GM12878 (cell line): ENCODE data around the gene OMP. TPM values are rescaled to one million over a fixed set of nuclear protein-coding genes. Genes with fewer than 3 reads are reported as not detected.

Source experiments
- ATAC-seq: fragments of 200-7000 bp; cut with Tn5 transposase; 3 replicates; pipeline ENCODE4 v1.9.1; 2020; ENCODE audit warnings: mild to moderate bottlenecking, moderate library complexity
- BruUV-seq: library from RNA; stranded (reverse); fragments of 400-500 nt; replicated peaks from 2 replicates; lab custom pipeline; 2021; lab: Mats Ljungman, UMichigan
- CTCF ChIA-PET: fragments of 300-600 bp; sonication (Branson Sonifier 250); formaldehyde crosslinking; extraction: SDS; loops from one replicate; lab custom pipeline; 2021; ENCODE audit warnings: inconsistent platforms; lab: Yijun Ruan, JAX
- POLR2A ChIA-PET: fragments of 350-600 bp; formaldehyde crosslinking; extraction: SDS; loops from one replicate; lab custom pipeline; 2021; ENCODE audit warnings: inconsistent platforms; lab: Charles Lee
- RAD21 ChIA-PET: fragments of 300-600 bp; sonication (Branson Sonifier 250); formaldehyde crosslinking; loops from one replicate; lab custom pipeline; 2023; ENCODE audit warnings: antibody characterized with exemption; ENCODE audit not compliant: unreplicated experiment; lab: Charles Lee
- SMC1A ChIA-PET: fragments of 300-600 bp; sonication (Branson Sonifier 250); formaldehyde crosslinking; loops from one replicate; lab custom pipeline; 2023; ENCODE audit not compliant: unreplicated experiment, uncharacterized antibody; lab: Charles Lee
- DNase-seq: peaks from one replicate; pipeline ENCODE4 v3.0.0-alpha.2; 2011; ENCODE audit warnings: low read depth, low spot score
- FAIRE-seq: peaks from 3 replicates; lab custom pipeline; 2011; peaks lifted over from hg19 to GRCh38; lab: Jason Lieb, UNC
- H2AFZ ChIP-seq: 2 replicates; pipeline ENCODE4 v1.6.0; 2011; ENCODE audit warnings: low read depth, low read length, control low read depth; ENCODE audit not compliant: control insufficient read depth
- H3K27ac ChIP-seq: 2 replicates; pipeline ENCODE4 v1.5.1; 2011; ENCODE audit warnings: control low read depth; ENCODE audit not compliant: control insufficient read depth, insufficient read depth
- H3K27me3 ChIP-seq, 2 experiments: replicated peaks in 1 of 2; 2 replicates each; pipeline versions ENCODE4 v1.6.0 to v1.6.1; 2011; ENCODE audit warnings: low read length in 1 of 2; ENCODE audit not compliant: control insufficient read depth in 2 of 2, insufficient read depth in 2 of 2
- H3K36me3 ChIP-seq, 2 experiments: 2 replicates each; pipeline ENCODE4 v1.5.1; 2011; ENCODE audit warnings: low read length in 1 of 2; ENCODE audit not compliant: control insufficient read depth in 2 of 2, insufficient read depth in 2 of 2
- H3K4me1 ChIP-seq: 2 replicates; pipeline ENCODE4 v1.6.1; 2011; ENCODE audit warnings: mild to moderate bottlenecking, low read length, moderate library complexity, mixed read lengths; ENCODE audit not compliant: control insufficient read depth, insufficient read depth
- H3K4me2 ChIP-seq: 2 replicates; pipeline ENCODE4 v1.6.0; 2011; ENCODE audit warnings: control low read depth; ENCODE audit not compliant: control insufficient read depth, insufficient read depth
- H3K4me3 ChIP-seq: fragments of 200-600 bp; sonication (generic); 2 replicates; pipeline ENCODE4 v1.5.1; 2016
- H3K79me2 ChIP-seq: 2 replicates; pipeline ENCODE4 v1.6.0; 2011; ENCODE audit warnings: low read length; ENCODE audit not compliant: control insufficient read depth, insufficient read depth
- H3K9ac ChIP-seq: 2 replicates; pipeline ENCODE4 v1.8.0; 2011; ENCODE audit warnings: low read length, control low read depth, mixed read lengths; ENCODE audit not compliant: control insufficient read depth, insufficient read depth
- H3K9me3 ChIP-seq: replicated peaks from 3 replicates; pipeline ENCODE4 v1.5.1; 2011; ENCODE audit warnings: mild to moderate bottlenecking, low read length; ENCODE audit not compliant: control insufficient read depth, insufficient read depth
- H4K20me1 ChIP-seq: 2 replicates; pipeline ENCODE4 v1.6.0; 2011; ENCODE audit not compliant: control insufficient read depth, insufficient read depth
- ATF2 ChIP-seq: IDR thresholded peaks from 2 replicates; pipeline ENCODE4 v1.6.1; 2012; ENCODE audit warnings: low read length, inconsistent platforms
- BACH1 ChIP-seq: fragments of 450-650 bp; IDR thresholded peaks from 2 replicates; pipeline ENCODE4 v1.6.1; 2017; ENCODE audit warnings: mild to moderate bottlenecking, borderline replicate concordance
- CREB1 ChIP-seq: IDR thresholded peaks from 2 replicates; pipeline ENCODE4 v1.6.1; 2012; ENCODE audit warnings: low read depth, mild to moderate bottlenecking, inconsistent platforms
- FOS ChIP-seq: IDR thresholded peaks from 3 replicates; pipeline ENCODE4 v1.6.1; 2011; ENCODE audit warnings: borderline replicate concordance; ENCODE audit not compliant: insufficient read length; ENCODE audit errors: extremely low read depth
- GABPA ChIP-seq: IDR thresholded peaks from 2 replicates; pipeline ENCODE4 v1.6.1; 2014; ENCODE audit warnings: antibody characterized with exemption, low read depth, mild to moderate bottlenecking, inconsistent platforms
- HDGF ChIP-seq: fragments of 450-650 bp; IDR thresholded peaks from 2 replicates; pipeline ENCODE4 v1.6.1; 2016; ENCODE audit warnings: antibody characterized with exemption
- IKZF2 ChIP-seq, 2 experiments: fragments of 450-650 bp; IDR thresholded peaks; 2 replicates each; pipeline ENCODE4 v1.6.1; 2017; ENCODE audit warnings: mild to moderate bottlenecking in 2 of 2, moderate library complexity in 2 of 2
- IRF4 ChIP-seq: IDR thresholded peaks from 2 replicates; pipeline ENCODE4 v1.6.1; 2011; ENCODE audit warnings: low read depth, low read length
- JUNB ChIP-seq: IDR thresholded peaks from 2 replicates; pipeline ENCODE4 v1.6.1; 2016; ENCODE audit warnings: antibody characterized with exemption, mild to moderate bottlenecking
- KDM1A ChIP-seq: fragments of 200-600 bp; sonication (generic); IDR thresholded peaks from 2 replicates; pipeline ENCODE4 v1.6.1; 2016; ENCODE audit warnings: borderline replicate concordance
- MXI1 ChIP-seq: fragments of 150-350 bp; IDR thresholded peaks from 2 replicates; pipeline ENCODE4 v1.6.1; 2011; ENCODE audit warnings: low read depth, mild to moderate bottlenecking, inconsistent platforms, low read length, improper control_type of control experiment
- NFYA ChIP-seq: IDR thresholded peaks from 2 replicates; pipeline ENCODE4 v1.6.1; 2011; ENCODE audit warnings: low read depth, mild to moderate bottlenecking, low read length, improper control_type of control experiment, borderline replicate concordance
- SRF ChIP-seq, 2 experiments: IDR thresholded peaks; 2 replicates each; pipeline ENCODE4 v1.6.1; 2011; ENCODE audit warnings: low read depth in 2 of 2, low read length in 2 of 2, mild to moderate bottlenecking in 1 of 2, moderate library complexity in 1 of 2
- TCF7 ChIP-seq: IDR thresholded peaks from 2 replicates; pipeline ENCODE4 v1.6.1; 2014; ENCODE audit warnings: antibody characterized with exemption, borderline replicate concordance
- USF2 ChIP-seq: IDR thresholded peaks from 2 replicates; pipeline ENCODE4 v1.6.1; 2011; ENCODE audit warnings: low read depth, low read length, improper control_type of control experiment, borderline replicate concordance
- YY1 ChIP-seq: IDR thresholded peaks from 2 replicates; pipeline ENCODE4 v1.6.1; 2011; ENCODE audit warnings: low read depth, mild to moderate bottlenecking, low read length
- ZBTB4 ChIP-seq: fragments of 450-650 bp; formaldehyde crosslinking; IDR thresholded peaks from 2 replicates; pipeline ENCODE4 v1.4.0; 2022; ENCODE audit warnings: mild to moderate bottlenecking, moderate library complexity
- ZNF217 ChIP-seq: fragments of 450-650 bp; IDR thresholded peaks from 2 replicates; pipeline ENCODE4 v1.6.1; 2017; ENCODE audit warnings: antibody characterized with exemption, mild to moderate bottlenecking
- WGBS: methylation state at CpG from one replicate; pipeline ENCODE4 v1.1.6; 2016; ENCODE audit warnings: low lambda C conversion rate; ENCODE audit not compliant: insufficient replicate concordance, insufficient coverage; ENCODE audit errors: missing lambda C conversion rate; 5-methylcytosine and 5-hydroxymethylcytosine counted together
- in situ Hi-C: fragments of 300-500 bp; cut with MboI; formaldehyde crosslinking; loops from 9 replicates; pipeline ENCODE4 v1.14.3; 2018; ENCODE audit warnings: mixed read lengths
- intact Hi-C: fragments of 100-400 bp; cut with micrococcal nuclease; formaldehyde crosslinking; loops from one replicate; pipeline ENCODE4 v1.14.2; 2022; ENCODE audit not compliant: unreplicated experiment
- polyA plus RNA-seq, 11 experiments: library from polyadenylated mRNA; depleted of rRNA in 4 of 11; unstranded in 6 of 11; stranded (reverse) in 5 of 11; fragments of >200 nt; fragmentation: Nextera tagmentation in 4 of 11; fragmentation: Illumina TruSeq in 1 of 11; extraction: Ambion mirVana in 4 of 11; extraction: Trizol in 1 of 11; gene quantifications; 1 replicate in 1 of 11; 2 replicates in 10 of 11; pipeline versions ENCODE4 v1.2.1 to v1.2.3, GENCODE V29; 2011 to 2016; ENCODE audit warnings: inconsistent platforms in 2 of 11, missing spikeins in 2 of 11, low read depth in 1 of 11
- total RNA-seq, 4 experiments: library from RNA; depleted of rRNA in 3 of 4; stranded (reverse); fragments of >200 nt in 3 of 4; fragmentation: Illumina TruSeq in 1 of 4; extraction: Trizol in 1 of 4; gene quantifications; 2 replicates each; pipeline versions ENCODE4 v1.2.1 to v1.2.3, GENCODE V29; 2013 to 2021

OMP gene
- total and polyA plus RNA-seq, 10 of the 15 experiments (the other 5 are each of a cell fraction or from before 2014, with no cell fraction given), result not detected

GRCh38 chr11:77065878-77066228 is 36.8 kb upstream of the OMP start (continued):
- TF ChIP-seq ZBTB4 (CRISPR knock-in tag), result no peak
- no peak for TF ChIP-seq GABPA
- TF ChIP-seq TCF7, result no peak
- no peak for TF ChIP-seq NFYA

- peaks cover 0 to 1% of the 10 kb centered on the region in 2 experiments; a peak in 2 of 4 replicates for H3K27me3 ChIP-seq
- no TSS peak for BruUV-seq
- no peak for DNase-seq
- ATAC-seq, result peak; percentile 98
- RAD21 ChIA-PET, result interaction anchor here (1.0 kb wide), 1 partner anchor 19 kb away, joined by 4 read pairs; no protein-coding TSS in a partner anchor
- no peaks in the 10 kb centered on the region for H3K9me3 ChIP-seq
- in situ Hi-C loops (no loop called here), intact Hi-C loops (loop anchor here (1.0 kb wide), 1 partner anchor 19 kb away; no protein-coding TSS in a partner anchor)
- peak within 1 kb of the TSS; percentile 96 for H2AFZ ChIP-seq
- FAIRE-seq, result no peak
- peak within 1 kb of the TSS; percentile 64 for H3K4me3 ChIP-seq
- CTCF ChIA-PET, result interaction anchor here (0.9 to 5.7 kb wide), 3 partner anchors 14 to 146 kb away, joined by 3 to 38 read pairs (median 4); no protein-coding TSS in a partner anchor
- SMC1A ChIA-PET, result interaction anchor here (0.9 to 1.7 kb wide), 2 partner anchors 19 to 147 kb away, joined by 3 to 4 read pairs; no protein-coding TSS in a partner anchor
- peak within 1 kb of the TSS; percentile 98 for H3K4me2 ChIP-seq
- peak within 1 kb of the TSS; percentile 72 for H3K9ac ChIP-seq
- no peaks in the 10 kb centered on the region for H4K20me1 ChIP-seq
- no peak within 1 kb of the TSS for H3K27ac ChIP-seq
- POLR2A ChIA-PET, result no interaction called here
- no peaks in the 10 kb centered on the region for H3K79me2 ChIP-seq
- peaks cover 6% of the 10 kb centered on the region for H3K4me1 ChIP-seq
- WGBS, result 1% methylated on average over 41 of the region's 69 CpGs
- no peaks in the 10 kb centered on the region for H3K36me3 ChIP-seq
- TF ChIP-seq ZNF217 (no peak), FOS (no peak), BACH1 (peak; percentile 67), JUNB (no peak), SRF (IDR thresholded peaks at IDR 0.05; ENCODE audit: low read depth in 2 of 2, low read length in 2 of 2) (no peak), NFYA (no peak), MXI1 (no peak), KDM1A (no peak), IRF4 (no peak), ATF2 (no peak), CREB1 (no peak), USF2 (no peak), HDGF (peak; percentile 75; the same call in 1 of the 2 replicates), IKZF2 (IDR thresholded peaks at IDR 0.05) (no peak), YY1 (no peak)
Measured at GRCh38 chr11:77066229-77067042, 36.2 kb upstream of the OMP start, which contains the start of gene CAPN5. TSS of gene CAPN5 (plus strand) at chr11:77066971. CDS start at chr11:77084887, 17,916 bp downstream.
